Muscle layer of colon (tissue), 2 donors: ENCODE results near the gene BMAL1.

Experiments
- H3K27ac ChIP-seq: one replicate; pipeline ENCODE4 v1.7.0; 2013; ENCODE audit warnings: low read depth, mild to moderate bottlenecking, low read length, moderate library complexity
- H3K27me3 ChIP-seq, 2 donors: one replicate each; pipeline ENCODE4 v1.7.0; 2013; ENCODE audit warnings: low read length in 2 of 2, mild to moderate bottlenecking in 2 of 2; ENCODE audit not compliant: insufficient read depth in 2 of 2, control insufficient read depth in 1 of 2
- H3K36me3 ChIP-seq: one replicate; pipeline ENCODE4 v1.7.0; 2013; ENCODE audit warnings: mild to moderate bottlenecking, low read length; ENCODE audit not compliant: insufficient read depth
- H3K4me1 ChIP-seq: one replicate; pipeline ENCODE4 v1.7.0; 2013; ENCODE audit warnings: mild to moderate bottlenecking, low read length; ENCODE audit not compliant: insufficient read depth
- H3K4me3 ChIP-seq, 2 donors: one replicate each; pipeline ENCODE4 v1.7.0; 2013; ENCODE audit warnings: low read length in 2 of 2, low read depth in 1 of 2, mild to moderate bottlenecking in 1 of 2, moderate library complexity in 1 of 2
- H3K9ac ChIP-seq: one replicate; pipeline ENCODE4 v1.7.0; 2013; ENCODE audit warnings: low read length
- H3K9me3 ChIP-seq: one replicate; pipeline ENCODE4 v1.7.0; 2013; ENCODE audit warnings: mild to moderate bottlenecking, low read length
- donor health status: abdominal sarcoma.
- donor health status: Adenocarcinoma of cecum.

BMAL1 gene

GRCh38 chr11:13352711-13353110 is 75.1 kb downstream of the BMAL1 start:
- H3K9ac ChIP-seq = no peak overlapping the region
- no peak overlapping the region for H3K27ac ChIP-seq
- no peaks in the 10 kb centered on the region for H3K9me3 ChIP-seq
- no peaks in the 10 kb centered on the region for H3K27me3 ChIP-seq
- no peaks in the 10 kb centered on the region for H3K4me1 ChIP-seq
- peaks cover 32% of the 10 kb centered on the region for H3K36me3 ChIP-seq
- no peak overlapping the region for H3K4me3 ChIP-seq

- no peaks in the 10 kb centered on the region for H3K27me3 ChIP-seq
- H3K36me3 ChIP-seq = peaks cover 33% of the 10 kb centered on the region
- H3K27ac ChIP-seq = no peak overlapping the region
- H3K4me3 ChIP-seq = no peak overlapping the region
- no peak overlapping the region for H3K9ac ChIP-seq
- H3K4me1 ChIP-seq = no peaks in the 10 kb centered on the region
- no peaks in the 10 kb centered on the region for H3K9me3 ChIP-seq
These were observed 76.7 kb downstream of the BMAL1 start for GRCh38 chr11:13354335-13354734.

GRCh38 chr11:13355191-13355590 is 77.6 kb downstream of the BMAL1 start:
- Histone ChIP-seq H3K27ac (no peak overlapping the region), H3K9ac (no peak overlapping the region), H3K4me1 (no peaks in the 10 kb centered on the region), H3K9me3 (no peaks in the 10 kb centered on the region), H3K36me3 (peaks cover 33% of the 10 kb centered on the region), H3K27me3 (no peaks in the 10 kb centered on the region), H3K4me3 (no peak overlapping the region)

- Histone ChIP-seq H3K27me3 (no peaks in the 10 kb centered on the region), H3K36me3 (peaks cover 44% of the 10 kb centered on the region), H3K27ac (no peak overlapping the region), H3K4me1 (no peaks in the 10 kb centered on the region), H3K9me3 (no peaks in the 10 kb centered on the region), H3K4me3 (no peak overlapping the region), H3K9ac (no peak overlapping the region)
These were observed 79.6 kb downstream of the BMAL1 start for GRCh38 chr11:13357232-13357631.

GRCh38 chr11:13358596-13359270 is 81.1 kb downstream of the BMAL1 start:
- Histone ChIP-seq H3K9ac (no peak overlapping the region), H3K4me3 (no peak overlapping the region), H3K27ac (no peak overlapping the region), H3K27me3 (no peaks in the 10 kb centered on the region), H3K9me3 (no peaks in the 10 kb centered on the region), H3K36me3 (peaks cover 45% of the 10 kb centered on the region), H3K4me1 (no peaks in the 10 kb centered on the region)

- Histone ChIP-seq H3K9ac (no peak overlapping the region), H3K27me3 (no peaks in the 10 kb centered on the region), H3K4me1 (no peaks in the 10 kb centered on the region), H3K36me3 (peaks cover 47% of the 10 kb centered on the region), H3K27ac (no peak overlapping the region), H3K9me3 (no peaks in the 10 kb centered on the region), H3K4me3 (no peak overlapping the region)
These were observed 85.1 kb downstream of the BMAL1 start for GRCh38 chr11:13362596-13363109.

- no peaks in the 10 kb centered on the region for H3K4me1 ChIP-seq
- no peak overlapping the region for H3K4me3 ChIP-seq
- H3K27ac ChIP-seq = no peak overlapping the region
- no peaks in the 10 kb centered on the region for H3K27me3 ChIP-seq
- no peaks in the 10 kb centered on the region for H3K9me3 ChIP-seq
- peaks cover 60% of the 10 kb centered on the region for H3K36me3 ChIP-seq
- H3K9ac ChIP-seq = no peak overlapping the region
These were observed 86.8 kb downstream of the BMAL1 start for GRCh38 chr11:13364388-13364787.

- Histone ChIP-seq H3K36me3 (peaks cover 74% of the 10 kb centered on the region), H3K27me3 (no peaks in the 10 kb centered on the region), H3K4me1 (no peaks in the 10 kb centered on the region), H3K4me3 (no peak overlapping the region), H3K9ac (no peak overlapping the region), H3K9me3 (no peaks in the 10 kb centered on the region), H3K27ac (no peak overlapping the region)
These were observed 88.9 kb downstream of the BMAL1 start for GRCh38 chr11:13366266-13367026.

- Histone ChIP-seq H3K4me3 (no peak overlapping the region), H3K36me3 (peaks cover 74% of the 10 kb centered on the region), H3K4me1 (no peaks in the 10 kb centered on the region), H3K27me3 (no peaks in the 10 kb centered on the region), H3K27ac (no peak overlapping the region), H3K9me3 (no peaks in the 10 kb centered on the region), H3K9ac (no peak overlapping the region)
These were observed 89.5 kb downstream of the BMAL1 start for GRCh38 chr11:13367115-13367514.

GRCh38 chr11:13368041-13368446 is 90.5 kb downstream of the BMAL1 start:
- no peak overlapping the region for H3K27ac ChIP-seq
- no peaks in the 10 kb centered on the region for H3K4me1 ChIP-seq
- H3K36me3 ChIP-seq = peaks cover 80% of the 10 kb centered on the region

GRCh38 chr11:13373216-13373615 is 95.6 kb downstream of the BMAL1 start:
- no peak overlapping the region for H3K4me3 ChIP-seq
- H3K27me3 ChIP-seq = no peaks in the 10 kb centered on the region
- no peak overlapping the region for H3K27ac ChIP-seq
- H3K36me3 ChIP-seq = peaks cover 83% of the 10 kb centered on the region
- H3K9ac ChIP-seq = no peak overlapping the region
- no peaks in the 10 kb centered on the region for H3K4me1 ChIP-seq
- H3K9me3 ChIP-seq = no peaks in the 10 kb centered on the region

More at GRCh38 chr11:13368041-13368446, 90.5 kb downstream of the BMAL1 start:
- Histone ChIP-seq H3K4me3 (no peak overlapping the region), H3K9me3 (no peaks in the 10 kb centered on the region), H3K9ac (no peak overlapping the region), H3K27me3 (no peaks in the 10 kb centered on the region)
